Lung (tissue), 12 donors: Measurements from ENCODE around the gene TNFSF9. TPM values are rescaled to one million over a fixed set of nuclear protein-coding genes. Genes with fewer than 3 reads are reported as not detected.

ENCODE experiments used
- ATAC-seq: fragments of 200-7000 bp; cut with Tn5 transposase; one replicate; pipeline ENCODE4 v1.9.1; 2020; ENCODE audit warnings: moderate number of reproducible peaks; ENCODE audit not compliant: insufficient read depth, low FRiP score
- DNase-seq, 3 donors: peaks; one replicate each; pipeline ENCODE4 v3.0.0-alpha.2; 2013 to 2017
- H3K27ac ChIP-seq, 2 donors: one replicate each; pipeline ENCODE4 v1.5.1; 2013; ENCODE audit warnings: mild to moderate bottlenecking in 2 of 2, moderate library complexity in 2 of 2, control low read depth in 1 of 2, inconsistent platforms in 1 of 2, low read depth in 1 of 2, low read length in 1 of 2
- H3K27me3 ChIP-seq, 3 donors: one replicate each; pipeline ENCODE4 v1.5.1; 2013; ENCODE audit warnings: low read length in 2 of 3; ENCODE audit not compliant: control insufficient read depth in 3 of 3, insufficient read depth in 3 of 3
- H3K36me3 ChIP-seq, 4 donors: one replicate each; pipeline ENCODE4 v1.5.1; 2013; ENCODE audit warnings: low read length in 4 of 4, mild to moderate bottlenecking in 1 of 4, moderate library complexity in 1 of 4; ENCODE audit not compliant: control insufficient read depth in 4 of 4, insufficient read depth in 4 of 4
- H3K4me1 ChIP-seq, 5 donors: one replicate each; pipeline ENCODE4 v1.5.1; 2013; ENCODE audit warnings: low read length in 5 of 5, mild to moderate bottlenecking in 2 of 5, moderate library complexity in 1 of 5; ENCODE audit not compliant: control insufficient read depth in 5 of 5, insufficient read depth in 5 of 5
- H3K4me3 ChIP-seq: one replicate; pipeline ENCODE4 v1.5.1; 2013; ENCODE audit warnings: mild to moderate bottlenecking, control low read depth, moderate library complexity
- H3K9ac ChIP-seq, 2 donors: one replicate each; pipeline ENCODE4 v1.5.1; 2013; ENCODE audit warnings: low read length in 2 of 2, control low read depth in 1 of 2; ENCODE audit not compliant: insufficient read depth in 1 of 2
- H3K9me3 ChIP-seq, 4 donors: one replicate each; pipeline ENCODE4 v1.5.1; 2013; ENCODE audit warnings: low read length in 3 of 4, mild to moderate bottlenecking in 1 of 4, moderate library complexity in 1 of 4; ENCODE audit not compliant: control insufficient read depth in 4 of 4, insufficient read depth in 3 of 4
- CTCF ChIP-seq: IDR thresholded peaks from 2 replicates; pipeline ENCODE4 v1.5.1; 2012; ENCODE audit warnings: mild to moderate bottlenecking; ENCODE audit errors: control extremely low read depth, extremely low read depth
- WGBS, 2 donors: extraction: QIAGEN DNeasy Blood & Tissue Kit; methylation state at CpG; one replicate each; pipeline ENCODE4 v1.1.7; 2013; 5-methylcytosine and 5-hydroxymethylcytosine counted together
- polyA plus RNA-seq, 2 donors: library from polyadenylated mRNA; stranded (reverse); fragments of 200-250 nt; gene quantifications; one replicate each; pipeline ENCODE4 v1.2.1, GENCODE V29; 2013
- total RNA-seq, 2 donors: library from RNA; depleted of rRNA in 1 of 2; stranded (reverse); fragments of >200 nt in 1 of 2; gene quantifications; one replicate each; pipeline ENCODE4 v1.2.1, GENCODE V29; 2014 to 2021
- donor health status: control.
- donor health status: control.
- donor health status: Bipolar disorder and iron deficiency.
- donor health status: healthy.
- donor health status: DM: yes; HTN: yes; CAD: no.

The TNFSF9 gene
- total and polyA plus RNA-seq, 4 donors = 1.00 to 10.1 (median 5.9) TPM

GRCh38 chr19:6531956-6532243, 1.1 kb downstream of the TNFSF9 start:
- H3K36me3 ChIP-seq = peaks cover 0 to 6% (median 0%) of the 10 kb centered on the region in 4 donors
- H3K9ac ChIP-seq = no peak overlapping the region
- peaks cover 0 to 34% (median 4%) of the 10 kb centered on the region in 5 donors for H3K4me1 ChIP-seq
- DNase-seq (no peak), ATAC-seq (no peak)
- peaks cover 0 to 23% (median 20%) of the 10 kb centered on the region in 3 donors for H3K27me3 ChIP-seq
- H3K27ac ChIP-seq = no peak overlapping the region
- WGBS, 2 donors = 34 to 41% methylated on average over 5 of the region's 5 CpGs
- peaks cover 0 to 3% (median 0%) of the 10 kb centered on the region in 4 donors for H3K9me3 ChIP-seq
- H3K4me3 ChIP-seq = peak overlapping the region; percentile 51
- no peak for TF ChIP-seq CTCF

DNA sequence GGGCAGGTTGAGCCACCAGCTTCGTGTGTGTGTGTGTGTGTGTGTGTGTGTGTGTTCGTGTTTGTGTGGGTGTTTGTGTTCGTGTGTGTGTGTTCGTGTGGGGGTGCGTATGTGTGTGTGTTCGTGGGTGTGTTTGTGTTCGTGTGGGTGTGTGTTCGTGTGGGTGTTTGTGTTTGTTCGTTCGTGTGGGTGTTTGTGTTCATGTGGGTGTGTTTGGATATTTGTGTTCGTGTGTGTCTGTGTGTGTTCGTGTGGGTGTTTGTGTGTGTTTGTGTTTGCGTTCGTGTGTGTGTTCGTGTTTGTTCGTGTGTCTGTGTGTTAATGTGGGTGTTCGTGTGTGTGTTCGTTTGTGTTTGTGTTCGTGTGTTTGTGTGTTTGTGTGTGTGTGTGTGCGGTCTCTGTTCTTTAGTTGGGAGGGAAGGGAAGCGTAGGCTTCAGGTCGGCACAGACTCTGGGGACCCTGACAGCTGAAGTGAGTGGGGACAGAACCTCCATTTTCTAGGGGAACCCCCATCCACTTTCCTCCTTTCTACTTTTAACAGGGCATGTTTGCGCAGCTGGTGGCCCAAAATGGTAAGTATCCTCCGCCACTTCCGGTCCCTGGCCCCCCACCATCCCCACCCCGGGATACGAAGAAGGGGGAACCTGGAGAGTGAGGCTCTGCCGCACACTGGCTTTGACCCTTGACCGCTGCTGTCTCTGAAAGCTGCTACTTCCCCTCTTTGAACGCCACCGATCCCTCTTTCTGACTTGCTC, 1.6 kb downstream of the TNFSF9 start:
- H3K27me3 ChIP-seq = peaks cover 0 to 23% (median 20%) of the 10 kb centered on the region in 3 donors
- peaks cover 0 to 3% (median 0%) of the 10 kb centered on the region in 4 donors for H3K9me3 ChIP-seq
- no peak overlapping the region for H3K9ac ChIP-seq
- 36 to 38% methylated on average over 30 to 31 of the region's 31 CpGs for WGBS, 2 donors
- no peak for TF ChIP-seq CTCF
- H3K36me3 ChIP-seq = peaks cover 0 to 6% (median 0%) of the 10 kb centered on the region in 4 donors
- ATAC-seq (no peak), DNase-seq (peak in 2 of 3 donors; percentile 16 to 31)
- peak overlapping the region; percentile 33 for H3K4me3 ChIP-seq
- H3K27ac ChIP-seq = peak overlapping the region in 1 of 2 donors; percentile 47
- peaks cover 0 to 34% (median 5%) of the 10 kb centered on the region in 5 donors for H3K4me1 ChIP-seq

DNA sequence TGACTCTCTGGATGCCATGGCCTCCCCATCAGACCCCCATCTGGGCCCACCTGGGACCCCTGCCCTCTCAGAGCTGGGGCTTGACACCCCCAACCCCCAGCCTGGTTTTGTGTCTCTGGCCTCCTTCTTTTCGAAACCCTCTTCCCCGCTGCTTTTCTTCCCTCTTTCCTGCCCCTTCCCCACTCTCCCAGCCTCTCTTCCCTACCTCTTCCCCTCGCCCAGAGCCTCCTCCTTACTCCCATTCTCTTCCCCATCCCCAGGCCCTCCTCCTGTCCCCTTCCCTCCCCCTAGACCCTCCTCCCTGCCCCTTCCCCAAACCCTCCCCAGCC, 2.1 kb downstream of the TNFSF9 start:
- ATAC-seq = no peak
- H3K4me3 ChIP-seq = peak overlapping the region; percentile 33
- no peak overlapping the region for H3K27ac ChIP-seq
- H3K4me1 ChIP-seq = peaks cover 0 to 34% (median 6%) of the 10 kb centered on the region in 5 donors
- WGBS, 2 donors = 31 to 50% methylated on average over 3 of the region's 3 CpGs
- H3K9me3 ChIP-seq = peaks cover 0 to 3% (median 0%) of the 10 kb centered on the region in 4 donors
- peaks cover 0 to 23% (median 20%) of the 10 kb centered on the region in 3 donors for H3K27me3 ChIP-seq
- H3K9ac ChIP-seq = no peak overlapping the region
- no peak for TF ChIP-seq CTCF
- peaks cover 0 to 6% (median 0%) of the 10 kb centered on the region in 4 donors for H3K36me3 ChIP-seq
- DNase-seq = no peak
